HG03565 (cell line): ENCODE measurements around the gene COX4I2.
"Not testable (repeated sequence)": the region's sequence is repeated elsewhere in the genome, so short reads cannot be mapped to it uniquely, and the experiment has no call there.

Source experiments
- ATAC-seq: cut with Tn5 transposase; IDR thresholded peaks from one replicate; pipeline ENCODE4 v1.9.1; 2021; ENCODE audit warnings: mild to moderate bottlenecking, moderate library complexity; ENCODE audit not compliant: unreplicated experiment

The COX4I2 gene

DNA sequence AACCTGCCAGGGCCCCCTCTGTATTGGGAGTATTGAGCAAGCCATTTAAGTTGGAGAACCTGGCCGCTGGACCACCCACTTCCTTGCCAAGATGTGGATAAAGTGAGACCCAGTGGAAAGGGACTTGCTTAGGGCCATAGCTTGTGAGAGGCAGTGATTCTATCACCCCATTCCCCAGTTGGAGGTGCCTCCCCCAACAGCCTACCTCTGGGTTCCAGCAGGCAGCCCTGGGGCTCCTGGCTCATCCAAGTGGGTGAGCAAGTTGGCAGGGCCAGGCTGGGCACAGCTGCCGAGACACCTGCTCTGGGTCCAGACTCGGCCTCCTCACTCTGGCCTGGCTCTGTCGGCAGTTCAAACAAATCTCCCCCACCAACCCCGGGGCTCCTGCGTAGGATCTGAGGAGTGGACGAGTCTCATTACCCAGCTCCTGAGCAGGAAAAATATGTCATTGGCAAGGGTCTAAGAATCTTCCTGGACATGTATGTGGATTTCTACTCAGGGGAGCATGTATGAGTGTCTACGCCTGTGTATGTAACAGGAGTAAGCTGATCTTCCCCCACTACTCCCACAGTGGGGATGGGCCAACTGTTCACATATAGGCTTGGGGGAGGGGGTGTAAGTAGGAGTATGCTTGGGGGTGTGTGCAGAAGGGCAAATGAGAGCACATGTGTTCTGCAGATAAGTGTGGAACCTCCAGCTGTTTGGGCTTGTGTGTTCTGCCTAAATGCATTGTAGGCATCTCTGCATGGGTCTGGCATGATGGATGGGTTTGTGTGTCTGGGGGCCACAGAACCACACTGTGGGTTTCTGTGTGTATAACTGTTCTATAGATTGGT lies 30.7 kb upstream of the COX4I2 start:
- no peak for ATAC-seq

DNA sequence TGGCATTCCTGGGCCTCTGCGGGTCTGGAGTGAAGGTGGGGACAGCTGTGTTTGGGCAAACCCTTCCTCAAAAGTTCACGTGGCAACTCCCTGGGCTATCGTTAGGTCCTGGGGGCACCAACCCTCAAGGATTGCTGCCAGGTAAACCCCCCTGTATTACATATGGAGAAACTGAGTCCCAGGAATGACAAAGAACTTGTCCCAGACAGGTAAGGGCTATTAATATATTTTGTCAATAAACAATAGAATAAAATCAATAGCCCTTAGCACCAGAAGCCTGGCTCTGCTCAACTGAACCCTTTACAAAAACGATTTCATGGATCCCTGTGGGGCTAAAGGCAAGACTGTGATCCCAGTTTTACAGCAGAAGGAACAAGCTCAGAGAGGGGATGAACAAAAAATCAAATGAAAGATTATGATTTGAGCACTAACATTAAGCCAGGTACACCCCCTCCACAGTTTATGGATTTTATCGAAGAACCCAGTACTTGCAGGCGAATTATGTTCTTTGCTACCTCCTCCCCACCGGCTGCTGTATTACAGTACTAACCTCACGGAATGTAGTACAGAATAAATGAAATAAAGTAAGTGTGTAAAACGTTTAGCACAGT lies 30.0 kb upstream of the COX4I2 start:
- no peak for ATAC-seq

DNA sequence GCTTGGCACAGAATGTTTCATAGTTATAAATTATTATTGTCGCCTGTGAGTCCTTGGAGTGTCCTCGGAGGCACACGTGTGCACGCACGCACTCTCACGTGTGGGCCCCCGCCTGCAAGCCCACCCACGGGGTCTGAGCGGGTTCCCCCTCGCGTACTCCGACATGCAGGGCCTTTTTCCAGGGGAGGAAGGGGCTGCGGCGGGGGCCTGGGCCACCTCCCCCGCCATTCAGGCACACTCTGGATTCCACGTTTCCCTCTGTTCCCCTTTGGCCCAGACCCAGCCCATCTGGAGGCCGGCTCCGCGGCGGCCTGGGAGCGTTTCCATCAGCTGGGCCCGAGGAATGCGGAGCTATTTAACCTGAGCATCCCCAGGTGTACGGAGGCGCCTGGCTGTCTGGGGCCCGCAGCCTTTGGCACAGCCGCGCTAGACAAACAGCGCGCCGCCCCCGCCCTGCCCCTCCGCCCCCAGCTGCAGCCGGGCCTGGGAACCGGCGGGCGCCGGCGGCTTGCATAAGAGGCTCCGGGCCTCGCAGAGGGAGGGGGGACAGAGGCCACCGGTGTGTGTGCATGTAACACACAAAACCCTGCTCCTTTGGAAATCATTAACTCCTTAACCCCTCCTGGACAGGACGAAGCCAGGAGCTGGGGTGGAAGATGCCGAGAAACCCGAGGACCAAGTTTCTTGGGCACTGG lies 29.3 kb upstream of the COX4I2 start:
- no peak for ATAC-seq

DNA sequence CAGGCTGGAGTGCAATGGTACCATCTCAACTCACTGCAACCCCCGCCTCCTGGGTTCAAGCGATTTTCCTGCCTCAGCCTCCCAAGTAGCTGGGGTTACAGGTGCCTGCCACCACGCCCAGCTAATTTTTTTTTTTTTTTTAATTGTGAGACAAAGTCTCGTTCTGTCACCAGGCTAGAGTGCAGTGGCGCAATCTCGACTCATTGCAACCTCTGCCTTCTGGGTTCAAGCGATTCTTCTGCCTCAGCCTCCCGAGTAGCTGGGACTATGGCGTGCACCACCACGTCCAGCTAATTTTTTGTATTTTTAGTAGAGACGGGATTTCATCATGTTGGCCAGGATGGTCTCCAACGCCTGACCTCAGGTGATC lies 25.5 kb upstream of the COX4I2 start:
- not testable (repeated sequence) for ATAC-seq

DNA sequence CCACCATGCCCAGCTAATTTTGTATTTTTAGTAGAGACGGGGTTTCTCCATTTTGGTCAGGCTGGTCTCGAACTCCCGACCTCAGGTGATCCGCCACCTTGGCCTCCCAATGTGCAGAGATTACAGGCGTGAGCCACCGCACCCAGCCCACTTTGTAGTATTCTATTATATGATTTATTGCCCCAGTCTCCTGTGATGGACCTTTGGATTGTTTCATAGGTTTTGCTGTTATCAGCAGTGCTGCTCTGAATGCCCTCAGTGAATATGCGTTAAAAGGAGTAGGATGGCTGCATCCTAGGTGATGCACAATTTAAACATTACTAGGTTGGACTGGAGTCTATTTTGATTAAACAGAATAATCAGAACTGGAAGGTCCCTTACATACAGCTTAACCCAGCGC lies 22.3 kb upstream of the COX4I2 start:
- no peak for ATAC-seq

DNA sequence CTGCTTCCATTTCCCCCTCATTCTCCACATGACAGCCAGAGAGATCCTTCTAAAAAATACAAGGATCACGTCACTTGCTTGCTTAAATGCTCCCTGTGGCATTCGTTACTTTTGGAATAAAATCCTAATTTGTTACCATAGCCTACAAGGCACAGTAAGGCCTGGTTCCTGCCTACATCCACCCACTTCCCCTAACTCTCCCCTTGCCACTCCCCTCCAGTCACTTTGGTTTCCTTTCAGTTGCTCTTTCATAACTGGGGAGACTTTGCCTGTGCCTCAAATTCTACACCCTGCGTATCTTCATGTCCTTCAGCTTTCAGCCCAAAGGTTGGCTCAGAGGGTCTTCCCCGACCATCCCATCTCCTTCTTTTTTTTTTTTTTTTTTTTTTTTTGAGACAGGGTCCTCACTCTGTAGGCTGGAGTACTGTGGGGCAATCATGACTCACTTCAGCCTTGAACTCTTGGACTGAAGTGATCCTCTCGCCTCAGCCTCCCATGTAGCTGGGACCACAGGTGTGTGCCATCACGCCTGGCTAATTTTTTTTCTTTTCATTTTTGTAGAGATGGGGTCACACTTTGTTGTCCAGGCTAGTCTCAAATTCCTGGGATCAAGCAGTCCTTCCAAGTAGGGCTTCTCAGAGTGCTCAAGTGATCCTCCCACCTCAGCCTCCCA lies 20.1 kb upstream of the COX4I2 start:
- peak; percentile 31 for ATAC-seq

DNA sequence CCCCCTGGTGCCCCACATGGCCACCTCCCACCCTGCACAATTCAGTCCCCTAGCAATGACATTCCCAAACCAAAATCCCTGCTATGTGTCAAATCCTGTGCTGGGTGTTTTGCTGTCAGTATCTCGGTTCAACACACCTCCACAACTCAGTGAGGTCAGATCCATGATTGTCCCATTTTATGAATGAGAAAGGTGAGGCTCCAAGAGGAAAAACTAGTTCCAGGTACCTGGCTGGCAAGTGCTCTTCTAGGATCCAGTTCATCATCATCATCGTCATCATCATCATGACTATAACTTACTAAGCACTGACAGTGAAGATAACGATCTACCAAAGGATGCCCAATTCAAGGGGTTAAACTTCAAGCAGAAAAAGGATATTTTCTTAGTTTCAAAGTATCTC lies 17.5 kb upstream of the COX4I2 start:
- no peak for ATAC-seq

DNA sequence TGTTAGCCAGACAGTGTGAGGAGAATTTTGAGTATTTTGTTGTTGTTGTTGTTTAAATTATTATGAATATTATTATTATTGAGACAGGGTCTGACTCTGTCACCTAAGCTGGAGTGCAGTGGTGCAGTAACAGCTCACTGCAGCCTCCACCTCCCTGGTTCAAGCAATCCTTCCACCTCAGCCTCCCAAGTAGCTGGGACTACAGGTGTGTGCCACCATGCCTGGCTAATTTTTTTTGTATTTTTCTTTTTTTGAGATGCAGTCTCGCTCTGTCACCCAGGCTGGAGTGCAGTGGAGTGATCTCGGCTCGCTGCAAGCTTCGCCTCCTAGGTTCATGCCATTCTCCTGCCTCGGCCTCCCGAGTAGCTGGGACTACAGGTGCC lies 14.6 kb upstream of the COX4I2 start:
- not testable (repeated sequence) for ATAC-seq

DNA sequence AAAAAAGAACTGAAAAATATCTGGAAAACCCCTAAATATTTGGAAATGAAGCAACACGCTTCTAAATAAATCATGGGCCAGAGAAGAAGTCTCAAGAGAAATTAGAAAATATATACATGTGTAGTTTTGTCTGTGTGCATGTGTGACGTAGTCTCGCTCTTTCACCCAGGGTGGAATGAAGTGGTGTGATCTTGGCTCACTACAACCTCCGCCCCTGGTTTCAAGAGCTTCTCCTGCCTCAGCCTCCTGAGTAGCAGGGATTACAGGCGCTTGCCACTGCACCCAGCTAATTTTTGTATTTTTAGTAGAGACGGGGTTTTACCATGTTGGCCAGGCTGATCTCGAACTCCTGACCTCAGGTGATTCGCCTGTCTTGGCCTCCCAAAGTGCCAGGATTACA lies 11.2 kb upstream of the COX4I2 start:
- not testable (repeated sequence) for ATAC-seq

DNA sequence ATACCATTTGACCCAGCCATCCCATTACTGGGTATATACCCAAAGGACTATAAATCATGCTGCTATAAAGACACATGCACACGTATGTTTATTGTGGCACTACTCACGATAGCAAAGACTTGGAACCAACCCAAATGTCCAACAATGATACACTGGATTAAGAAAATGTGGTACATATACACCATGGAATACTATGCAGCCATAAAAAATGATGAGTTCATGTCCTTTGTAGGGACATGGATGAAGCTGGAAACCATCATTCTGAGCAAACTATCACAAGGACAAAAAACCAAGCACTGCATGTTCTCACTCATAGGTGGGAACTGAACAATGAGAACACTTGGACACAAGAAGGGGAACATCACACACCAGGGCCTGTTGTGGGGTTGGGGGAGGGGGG lies 9.7 kb upstream of the COX4I2 start:
- ATAC-seq = not testable (repeated sequence)

DNA sequence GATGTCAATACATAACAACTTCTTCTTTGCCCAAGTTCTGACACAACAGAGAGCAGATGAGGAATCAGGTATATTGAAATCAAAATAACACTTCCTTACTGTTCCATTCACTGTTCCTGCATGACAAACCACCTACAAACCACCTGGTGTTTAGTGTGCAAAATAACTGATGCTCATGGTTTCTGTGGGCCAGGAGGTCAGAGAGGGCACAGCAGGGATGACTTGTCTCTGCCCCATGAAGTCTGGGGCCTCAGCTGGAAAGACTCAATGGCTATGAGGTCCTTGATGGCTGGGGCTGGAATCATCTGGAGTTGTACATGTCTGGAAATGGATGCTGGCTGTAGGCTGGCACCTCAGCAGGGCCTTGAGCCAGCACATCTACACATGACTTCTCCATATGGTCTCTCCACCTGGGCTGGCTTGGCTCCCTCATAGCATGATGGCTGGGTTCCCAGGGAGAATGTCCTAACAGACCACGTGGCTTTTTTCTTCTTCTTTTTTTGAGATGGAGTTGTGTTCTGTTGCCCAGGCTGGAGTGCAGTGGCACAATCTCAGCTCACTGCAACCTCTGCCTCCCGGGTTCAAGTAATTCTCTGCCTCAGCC lies 7.4 kb upstream of the COX4I2 start:
- no peak for ATAC-seq

DNA sequence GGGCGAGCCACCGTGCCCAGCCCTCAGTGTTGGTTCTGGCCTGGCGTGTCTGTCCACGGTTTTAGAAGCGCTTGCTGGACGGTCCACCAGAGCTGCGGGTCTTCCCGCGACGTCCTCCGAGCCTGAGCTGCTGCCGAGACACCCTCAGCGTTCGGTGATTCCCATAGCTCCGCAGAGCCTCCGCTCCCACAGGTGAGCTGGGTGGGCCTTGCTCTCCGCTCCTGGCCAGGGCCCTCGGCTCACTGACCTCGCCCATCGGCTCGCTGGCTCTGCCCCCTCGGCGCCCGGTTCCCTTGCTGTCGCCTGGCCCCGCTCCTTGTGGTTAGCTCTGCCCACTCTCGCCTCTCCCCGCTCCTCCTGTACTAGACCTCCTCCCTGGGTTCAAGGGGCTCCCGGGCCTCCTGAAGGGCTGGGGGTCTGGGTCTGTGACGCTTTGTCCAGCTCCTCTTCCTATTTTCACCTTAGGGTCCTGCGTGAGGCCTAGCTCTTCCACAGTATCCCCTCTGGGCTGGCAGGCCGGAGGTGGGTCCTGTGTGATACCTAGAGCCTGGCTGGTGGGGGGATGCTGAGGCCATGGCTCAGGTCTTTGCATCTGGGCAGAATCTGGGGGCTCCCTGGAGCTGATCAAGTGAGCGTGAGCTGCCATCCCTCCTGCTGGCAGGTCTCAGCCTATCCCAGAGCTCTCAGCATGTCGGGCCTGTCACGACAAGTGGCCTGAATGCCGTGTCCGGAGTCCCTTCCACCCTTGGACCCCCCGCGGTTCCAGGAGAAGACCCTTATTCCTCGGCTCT lies 5.0 kb upstream of the COX4I2 start:
- ATAC-seq = no peak

DNA sequence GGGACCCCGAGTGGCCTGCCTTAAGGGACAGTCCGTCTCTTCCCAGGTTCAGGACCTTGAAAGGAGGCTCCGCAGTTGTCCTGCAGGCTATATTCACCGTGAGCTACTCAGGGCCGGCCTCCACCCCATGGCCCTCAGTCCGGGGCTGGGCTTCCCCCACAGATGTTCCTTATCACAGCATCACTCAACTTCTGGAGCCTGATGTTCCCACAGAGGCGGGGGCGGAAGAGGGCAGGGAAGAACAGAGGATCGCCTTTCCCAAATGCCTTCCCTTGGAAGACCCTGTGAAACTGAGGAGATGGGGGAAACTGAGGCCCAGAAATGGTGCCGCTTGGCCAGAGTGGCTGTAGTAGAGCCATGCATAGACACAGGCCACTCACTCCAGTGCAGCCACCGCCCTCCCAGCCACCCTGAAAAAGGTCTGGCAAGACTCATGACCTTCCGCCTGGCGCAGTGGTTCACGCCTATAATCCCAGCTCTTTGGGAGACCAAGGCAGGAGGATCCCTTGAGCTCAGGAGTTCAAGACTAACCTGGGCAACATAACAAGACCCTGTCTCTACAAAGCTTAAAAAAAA lies 4.3 kb upstream of the COX4I2 start:
- no peak for ATAC-seq

DNA sequence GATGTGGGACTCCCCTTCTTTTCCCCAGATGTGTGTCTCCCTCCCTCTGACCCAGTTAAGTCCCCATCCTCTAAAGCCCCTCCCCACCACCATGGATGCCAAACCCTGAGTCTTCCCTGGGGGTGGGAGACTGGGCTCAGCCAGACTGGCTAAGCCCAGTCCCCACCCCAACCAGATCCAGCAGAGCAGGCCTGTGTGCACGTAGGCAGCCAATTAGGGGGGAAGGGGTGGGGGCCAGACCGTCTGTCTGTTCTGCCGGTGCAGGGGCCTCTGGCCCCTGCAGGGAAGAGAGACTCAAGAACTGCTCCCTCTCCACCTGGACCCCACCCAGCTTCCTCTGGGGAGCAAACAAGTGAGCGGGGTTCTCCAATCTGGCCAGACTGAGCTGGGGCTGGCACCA lies 605 bp downstream of the COX4I2 start:
- ATAC-seq = no peak

DNA sequence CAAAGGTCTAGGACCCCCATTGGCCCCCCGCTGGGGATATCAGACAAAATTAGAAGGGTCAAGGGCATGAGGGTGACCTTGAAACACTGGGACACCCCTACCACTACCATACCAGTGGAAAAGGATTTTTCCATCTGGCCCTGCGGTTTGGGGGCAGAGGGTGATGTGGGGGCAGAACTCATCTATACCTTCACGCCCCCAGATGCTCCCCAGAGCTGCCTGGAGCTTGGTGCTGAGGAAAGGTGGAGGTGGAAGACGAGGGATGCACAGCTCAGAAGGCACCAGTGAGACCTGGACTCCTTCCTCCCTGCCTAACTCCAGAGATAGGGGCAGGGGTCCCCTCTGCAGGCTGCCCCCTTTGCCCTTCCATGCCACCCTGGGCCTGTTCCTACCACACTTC lies 1.1 kb downstream of the COX4I2 start:
- no peak for ATAC-seq

DNA sequence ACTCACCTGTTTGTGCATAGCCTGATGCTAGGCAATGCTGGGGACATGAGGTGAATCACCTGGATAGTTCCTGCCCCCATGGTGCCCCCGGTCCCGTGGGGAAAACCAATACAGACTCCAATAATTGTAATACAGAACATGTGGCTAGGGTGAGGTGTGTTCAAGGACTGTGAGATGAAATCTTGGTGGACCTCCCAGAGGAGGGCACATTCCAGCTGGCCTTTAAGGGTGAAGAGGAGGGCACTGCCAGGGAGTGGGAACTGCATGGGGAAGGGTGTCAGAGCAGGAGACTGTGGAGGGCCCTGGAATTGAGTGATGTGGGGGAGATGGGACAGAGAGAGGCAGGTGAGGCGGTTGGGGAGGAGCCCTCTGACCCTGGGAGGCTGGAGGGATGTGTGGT lies 2.5 kb downstream of the COX4I2 start:
- ATAC-seq = no peak

DNA sequence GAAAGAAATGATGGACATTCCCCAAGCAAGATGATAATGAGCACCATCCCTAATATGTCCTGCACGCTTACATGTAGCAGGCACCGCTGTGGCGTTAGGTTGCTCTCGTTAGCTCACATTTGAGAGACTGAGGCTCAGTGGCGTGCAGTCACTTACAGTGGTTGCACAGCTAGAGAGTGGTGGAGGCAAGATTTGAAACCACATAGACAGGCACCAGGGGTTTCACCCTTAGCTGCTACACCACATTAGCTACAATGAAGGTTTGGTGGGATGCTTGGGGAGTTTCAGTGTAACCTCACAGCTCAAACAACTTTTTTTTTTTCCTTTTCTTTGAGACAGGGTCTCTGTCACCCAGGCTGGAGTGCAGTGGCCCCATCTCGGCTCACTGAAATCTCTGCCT lies 3.7 kb downstream of the COX4I2 start:
- ATAC-seq = no peak

DNA sequence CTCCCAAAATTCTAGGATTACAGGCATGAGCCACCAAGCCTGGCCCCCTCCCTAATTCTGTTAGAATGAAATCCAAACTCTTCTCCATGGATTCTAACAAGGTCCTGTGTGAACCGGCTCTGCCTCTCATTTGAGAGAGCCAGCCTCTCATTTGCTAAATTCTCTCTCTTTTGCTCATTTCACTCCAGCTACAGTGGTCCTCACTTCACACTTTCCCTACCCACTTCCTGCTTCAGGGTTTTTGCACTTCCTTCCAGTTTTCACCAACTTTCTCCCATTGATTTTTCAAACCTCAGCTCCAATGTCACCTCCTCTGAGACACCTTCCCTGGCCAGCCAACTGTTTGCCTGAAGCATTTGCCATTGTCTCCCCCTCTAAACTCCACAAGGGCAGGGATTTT lies 5.1 kb downstream of the COX4I2 start:
- no peak for ATAC-seq

DNA sequence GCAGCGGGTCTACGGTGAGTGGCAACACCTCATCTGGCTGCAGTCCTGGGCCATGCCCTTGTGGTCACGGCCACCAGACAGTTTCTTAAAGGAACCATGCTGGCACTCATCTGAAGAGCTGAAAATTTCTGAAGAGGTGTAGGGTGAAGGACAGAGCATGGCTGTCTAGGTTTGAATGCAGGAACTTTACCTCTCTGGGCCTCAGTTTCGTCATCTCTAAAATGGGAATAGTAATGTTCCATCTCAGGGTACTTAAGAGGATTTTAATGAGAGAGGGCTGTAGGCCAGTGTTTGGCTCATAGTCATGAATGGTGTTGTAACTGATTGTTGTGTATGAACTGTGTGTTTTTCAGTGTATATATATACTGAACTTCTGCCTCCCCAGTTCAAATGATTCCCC lies 5.8 kb downstream of the COX4I2 start:
- ATAC-seq = no peak

DNA sequence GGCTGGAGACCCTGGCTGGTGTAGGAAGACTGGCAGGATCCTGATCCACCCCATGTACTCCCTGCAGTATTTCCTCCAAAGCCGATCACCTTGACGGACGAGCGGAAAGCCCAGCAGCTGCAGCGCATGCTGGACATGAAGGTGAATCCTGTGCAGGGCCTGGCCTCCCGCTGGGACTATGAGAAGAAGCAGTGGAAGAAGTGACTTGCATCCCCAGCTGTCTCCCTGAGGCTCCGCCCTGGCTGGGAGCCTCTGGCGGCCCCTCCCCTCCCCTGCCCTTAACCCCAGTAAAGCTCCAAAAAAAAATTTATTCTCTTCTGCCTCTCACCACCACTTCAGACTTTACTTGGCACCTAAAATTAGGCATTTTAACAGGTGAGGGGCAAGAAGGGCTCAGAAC lies 7.0 kb downstream of the COX4I2 start:
- no peak for ATAC-seq
